ENCODE data around the gene RNU2-63P. TPM values are rescaled to one million over a fixed set of nuclear protein-coding genes. Genes with fewer than 3 reads are reported as not detected.
A peak's percentile ranks its signal among the peaks of the same experiment; 100 is the strongest.
"Not testable (repeated sequence)": the region's sequence is repeated elsewhere in the genome, so short reads cannot be mapped to it uniquely, and the experiment has no call there.

RNU2-63P gene
- total RNA-seq, 2 donors from 2014 or later = 5.0 to 15.7 TPM

GRCh38 chr2:88036606-88037005, 20.3 kb upstream of the RNU2-63P start:
- no peak for ATAC-seq
- DNase-seq = no peak
- intact Hi-C loops (cut with DNase I, micrococcal nuclease) = no loop called here

GRCh38 chr2:88036182-88036581, 19.8 kb upstream of the RNU2-63P start:
- DNase-seq (no peak), ATAC-seq (peak; percentile 49)
- intact Hi-C loops (cut with DNase I, micrococcal nuclease) = no loop called here

GRCh38 chr2:88032070-88032702, 15.8 kb upstream of the RNU2-63P start:
- ATAC-seq (peak; percentile 69), DNase-seq (no peak)
- intact Hi-C loops (cut with DNase I, micrococcal nuclease) = no loop called here

DNA sequence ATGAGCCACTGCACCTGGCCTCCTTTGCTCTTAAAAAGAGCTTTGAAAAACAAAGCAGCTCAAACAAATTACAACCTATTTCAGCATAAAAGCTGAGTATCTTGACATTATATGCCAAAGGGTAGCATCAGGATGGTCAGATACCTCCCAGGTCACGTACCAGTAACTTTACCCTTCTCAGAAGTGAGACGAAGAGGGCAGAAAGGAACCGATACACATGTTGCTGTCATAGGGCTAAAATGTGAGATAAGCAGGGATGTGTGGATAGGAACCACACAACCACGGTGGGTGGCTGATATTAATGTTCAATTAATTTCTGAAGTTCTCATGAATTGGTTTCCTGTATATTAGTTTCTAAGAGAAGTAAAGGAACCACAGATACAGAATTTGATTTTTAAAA, 12.6 kb upstream of the RNU2-63P start:
- no peak for ATAC-seq
- no peak for DNase-seq
- intact Hi-C loops (cut with DNase I, micrococcal nuclease) = no loop called here

DNA sequence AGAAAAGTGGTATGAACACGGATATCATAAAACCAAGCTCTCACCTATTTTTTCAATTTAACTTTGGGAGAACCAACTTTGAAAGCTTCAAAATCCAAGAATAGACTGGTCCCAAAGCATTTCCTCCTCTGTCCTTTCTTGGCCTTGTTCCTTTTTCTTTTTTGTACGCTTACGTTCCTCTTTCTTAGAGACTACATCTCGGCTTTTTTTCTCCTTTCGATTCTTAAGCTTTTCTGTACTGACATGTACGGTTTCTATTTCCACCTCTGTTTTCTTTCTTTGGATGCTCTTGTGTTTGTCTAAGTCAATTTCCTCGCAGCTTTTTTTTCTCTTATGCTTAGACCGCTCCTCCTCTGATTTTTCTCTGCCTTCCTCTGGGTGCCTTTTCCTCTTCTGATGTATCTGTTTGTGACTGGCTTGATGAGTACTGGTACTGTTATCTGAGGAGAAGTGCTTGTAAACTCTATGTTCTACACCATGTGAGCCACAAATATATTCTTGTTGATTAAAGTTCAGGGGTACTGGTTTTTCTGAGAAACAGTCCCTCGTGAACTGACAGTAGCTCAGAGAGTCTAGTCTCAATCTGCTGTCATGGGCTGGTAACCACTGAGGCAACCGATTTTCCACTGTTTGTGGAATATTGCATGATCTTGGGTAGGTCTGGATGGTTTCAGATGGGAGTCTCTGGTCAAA, 11.5 kb upstream of the RNU2-63P start:
- ATAC-seq (no peak), DNase-seq (no peak)
- intact Hi-C loops (cut with DNase I, micrococcal nuclease) = no loop called here

GRCh38 chr2:88024509-88024908, 8.2 kb upstream of the RNU2-63P start:
- intact Hi-C loops (cut with DNase I, micrococcal nuclease) = no loop called here
- DNase-seq = no peak
- no peak for ATAC-seq

DNA sequence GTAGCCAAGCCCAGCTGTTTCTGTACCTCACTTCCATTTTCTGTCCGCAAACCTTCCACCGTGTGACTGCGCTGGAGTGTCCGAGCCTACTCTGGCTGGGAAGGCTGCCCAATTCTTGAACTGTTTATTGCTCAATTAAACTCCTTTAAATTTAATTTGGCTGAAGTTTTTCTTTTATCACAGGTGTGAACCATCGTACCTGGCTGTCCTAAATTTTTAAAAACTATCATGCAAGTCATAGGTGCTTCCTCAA, 6.2 kb upstream of the RNU2-63P start:
- ATAC-seq = peak; percentile 82
- intact Hi-C loops (cut with DNase I, micrococcal nuclease) = no loop called here
- peak in 1 of 2 donors; percentile 34 for DNase-seq

GRCh38 chr2:88019985-88020384, 3.6 kb upstream of the RNU2-63P start:
- ATAC-seq (no peak), DNase-seq (no peak)
- intact Hi-C loops (cut with DNase I, micrococcal nuclease) = no loop called here

GRCh38 chr2:88018909-88019308, 2.6 kb upstream of the RNU2-63P start:
- intact Hi-C loops (cut with DNase I, micrococcal nuclease) = no loop called here
- ATAC-seq (no peak), DNase-seq (no peak)

GRCh38 chr2:88018077-88018805, 1.9 kb upstream of the RNU2-63P start:
- ATAC-seq; intact Hi-C loops (cut with DNase I, micrococcal nuclease): not testable (repeated sequence)

DNA sequence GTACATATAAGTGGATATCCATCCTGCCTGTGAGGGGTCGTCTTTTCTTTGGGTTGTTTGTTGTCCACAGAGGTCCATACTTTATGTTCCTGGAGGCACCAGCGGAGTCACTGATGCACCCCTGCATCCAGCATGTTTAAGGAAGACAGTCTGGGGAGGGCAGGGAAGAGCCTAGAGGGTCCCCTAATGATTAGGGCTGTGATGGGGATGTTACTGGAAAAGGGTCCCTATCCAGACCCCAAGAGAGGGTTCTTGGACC, 1.4 kb upstream of the RNU2-63P start:
- intact Hi-C loops (cut with DNase I, micrococcal nuclease); ATAC-seq; DNase-seq: not testable (repeated sequence)

More at GRCh38 chr2:88018077-88018805, 1.9 kb upstream of the RNU2-63P start:
- DNase-seq = not testable (repeated sequence)

DNA sequence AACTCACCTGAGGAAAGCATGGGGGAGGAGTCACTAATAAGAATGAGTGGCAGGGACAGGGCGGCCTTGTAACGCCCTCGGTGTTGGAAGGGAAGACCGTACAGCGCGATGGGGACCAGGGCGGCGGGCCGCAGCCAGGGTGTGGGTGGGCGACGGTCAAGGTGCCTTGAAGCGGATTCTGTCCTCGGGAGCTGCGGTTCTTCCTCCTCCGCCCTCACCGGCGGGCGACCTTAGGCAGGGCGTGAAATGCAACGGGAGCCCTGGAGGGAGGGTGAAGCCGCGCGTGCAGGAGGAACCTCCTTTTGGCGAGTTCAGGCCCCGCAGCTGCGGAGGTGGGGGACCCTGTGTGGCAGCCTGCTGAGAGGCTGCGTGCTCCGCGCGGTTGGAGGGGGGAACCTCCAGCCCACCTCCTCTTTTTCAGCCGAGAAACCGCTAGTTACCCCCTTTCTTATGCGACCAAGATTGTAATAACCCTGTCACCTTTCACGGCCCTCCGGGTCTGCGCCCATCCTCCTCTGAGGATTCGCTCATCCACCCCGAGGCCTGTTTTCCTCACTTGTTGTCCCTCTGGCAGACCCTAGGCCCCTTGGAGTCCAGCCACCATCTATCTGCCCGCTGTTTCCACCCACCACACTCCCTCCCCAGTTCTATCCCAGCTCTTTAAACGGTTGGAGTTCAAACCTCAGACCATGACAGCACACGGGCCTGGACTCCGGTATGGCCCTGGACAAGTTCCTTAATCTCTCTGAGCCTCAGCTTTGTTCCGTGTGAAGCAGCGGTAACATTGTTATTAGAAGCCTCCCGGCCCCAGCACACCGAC, 823 bp upstream of the RNU2-63P start:
- intact Hi-C loops (cut with DNase I, micrococcal nuclease) = no loop called here
- peak; percentile 80 for ATAC-seq
- peak; percentile 29 to 74 for DNase-seq

- intact Hi-C loops (cut with DNase I, micrococcal nuclease) = no loop called here
- DNase-seq (no peak), ATAC-seq (no peak)
Measured at GRCh38 chr2:88011011-88011410, 5.3 kb downstream of the RNU2-63P start.

- ATAC-seq (no peak), DNase-seq (no peak)
- intact Hi-C loops (cut with DNase I, micrococcal nuclease) = no loop called here
Measured at GRCh38 chr2:88010136-88010535, 6.2 kb downstream of the RNU2-63P start.

- DNase-seq = peak in 1 of 2 donors; percentile 38
- intact Hi-C loops (cut with DNase I, micrococcal nuclease) = no loop called here
- peak; percentile 59 for ATAC-seq
Measured at GRCh38 chr2:88006912-88007439, 9.4 kb downstream of the RNU2-63P start.

DNA sequence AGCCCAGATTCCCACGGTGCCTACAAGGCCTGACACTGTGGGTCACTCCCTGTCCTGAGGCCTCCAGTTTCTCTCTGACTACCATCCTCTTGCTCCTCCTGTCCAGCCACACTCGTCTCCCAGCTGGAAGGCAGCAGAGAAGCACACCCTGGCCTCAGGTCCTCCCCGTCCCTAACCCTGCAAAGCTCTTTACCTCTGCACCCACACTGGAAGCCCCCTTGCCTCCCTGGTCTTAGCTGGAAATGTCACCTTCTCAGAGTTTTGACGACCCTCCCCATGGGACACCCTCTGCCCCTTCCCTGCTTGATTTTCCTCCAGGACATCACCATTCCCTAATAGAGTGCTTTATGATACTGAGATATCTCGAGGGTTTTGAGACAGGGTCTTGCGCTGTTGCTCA, 10.6 kb downstream of the RNU2-63P start:
- ATAC-seq (no peak), DNase-seq (no peak)
- intact Hi-C loops (cut with DNase I, micrococcal nuclease) = no loop called here

DNA sequence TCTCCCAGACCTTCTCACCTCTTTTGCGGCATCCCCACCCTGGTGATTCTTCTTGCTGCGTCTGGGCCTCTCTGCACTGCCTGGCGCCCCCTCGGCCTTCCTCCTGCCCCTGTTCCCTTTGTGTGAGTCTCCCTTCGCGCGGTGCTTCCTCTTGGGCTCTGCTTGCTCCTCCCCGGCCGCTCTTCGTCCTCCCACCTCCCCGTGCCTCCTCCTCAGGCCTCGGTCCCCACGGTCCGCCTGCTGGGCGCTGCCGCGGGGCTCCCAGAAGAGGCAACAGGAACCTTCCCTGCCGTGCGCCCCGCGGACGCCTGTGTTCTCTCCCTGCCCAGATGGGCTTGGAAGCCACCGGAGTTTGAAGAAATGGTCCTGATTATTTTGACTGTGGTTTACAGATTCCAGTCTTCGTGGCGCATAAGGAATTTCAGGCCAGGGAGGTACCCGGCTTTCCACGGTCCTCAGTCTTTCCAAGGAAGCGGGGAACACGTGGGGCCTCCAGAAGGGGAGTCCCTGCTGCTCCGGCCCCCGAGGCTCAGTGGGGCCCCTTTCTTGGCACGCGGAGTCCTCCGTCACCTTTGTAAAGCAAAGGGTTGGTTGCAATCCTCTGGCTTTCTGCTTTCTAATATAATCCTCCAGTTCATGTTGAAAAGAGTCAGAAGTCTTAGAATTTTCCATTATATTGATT, 13.1 kb downstream of the RNU2-63P start:
- intact Hi-C loops (cut with DNase I, micrococcal nuclease) = no loop called here
- DNase-seq (no peak), ATAC-seq (no peak)

DNA sequence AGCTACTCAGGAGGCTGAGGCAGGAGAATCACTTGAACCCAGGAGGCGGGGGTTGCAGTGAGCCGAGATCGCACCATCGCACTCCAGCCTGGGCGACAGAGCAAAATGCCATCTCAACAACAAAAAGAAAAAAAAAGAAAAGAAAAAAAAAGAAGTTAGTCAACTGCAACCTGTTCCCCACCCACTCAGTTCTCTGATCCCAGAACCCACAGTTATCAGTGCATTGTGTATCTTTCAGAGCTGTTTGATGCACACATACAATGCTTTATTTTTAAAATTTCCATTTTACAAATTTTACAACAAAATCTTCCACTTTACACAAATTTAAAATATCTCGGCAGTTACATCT, 14.0 kb downstream of the RNU2-63P start:
- intact Hi-C loops (cut with DNase I, micrococcal nuclease) = no loop called here
- no peak for ATAC-seq
- no peak for DNase-seq

DNA sequence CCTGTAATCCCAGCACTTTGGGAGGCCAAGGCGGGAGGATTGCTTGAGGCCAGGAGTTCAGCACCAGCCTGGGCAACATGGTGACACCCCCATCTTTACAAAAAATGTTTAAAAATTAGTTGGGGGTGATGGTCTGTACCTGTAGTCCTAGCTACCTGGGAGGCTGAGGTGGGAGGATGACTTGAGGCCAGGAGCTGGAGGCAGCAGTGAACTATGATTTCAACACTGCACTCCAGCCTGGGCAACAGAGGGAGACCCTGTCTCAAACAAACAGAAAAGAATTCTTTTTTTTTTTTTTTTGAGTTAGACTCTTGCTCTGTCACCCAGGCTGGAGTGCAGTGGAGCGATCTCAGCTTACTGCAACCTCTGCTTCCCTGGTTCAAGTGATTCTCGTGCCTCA, 15.9 kb downstream of the RNU2-63P start:
- DNase-seq; intact Hi-C loops (cut with DNase I, micrococcal nuclease); ATAC-seq: not testable (repeated sequence)
